H9 (cell line): ENCODE data around the gene LRP8. TPM values are rescaled to one million over a fixed set of nuclear protein-coding genes. Genes with fewer than 3 reads are reported as not detected.

ENCODE experiments used
- DNase-seq: peaks from one replicate; pipeline ENCODE4 v3.0.0-alpha.2; 2017
- H2AFZ ChIP-seq: one replicate; pipeline ENCODE4 v1.6.1; 2013; ENCODE audit warnings: mild to moderate bottlenecking, low read length, control low read depth, moderate library complexity
- H2AK5ac ChIP-seq: 2 replicates; pipeline ENCODE4 v1.6.1; 2013; ENCODE audit warnings: low read length, control low read depth, mixed read lengths; ENCODE audit not compliant: insufficient read length
- H2BK120ac ChIP-seq: one replicate; pipeline ENCODE4 v1.6.1; 2013; ENCODE audit warnings: low read depth, mild to moderate bottlenecking, low read length, control low read depth, inconsistent platforms; ENCODE audit not compliant: poor library complexity, severe bottlenecking
- H2BK12ac ChIP-seq: 2 replicates; pipeline ENCODE4 v1.6.1; 2013; ENCODE audit warnings: low read length, control low read depth, mixed read lengths, low read depth; ENCODE audit not compliant: insufficient read length
- H2BK15ac ChIP-seq: 2 replicates; pipeline ENCODE4 v1.6.1; 2013; ENCODE audit warnings: low read depth, low read length, control low read depth
- H2BK20ac ChIP-seq: one replicate; pipeline ENCODE4 v1.6.1; 2013; ENCODE audit warnings: low read depth, mild to moderate bottlenecking, low read length, control low read depth, inconsistent platforms; ENCODE audit not compliant: poor library complexity, severe bottlenecking
- H2BK5ac ChIP-seq: 2 replicates; pipeline ENCODE4 v1.6.1; 2013; ENCODE audit warnings: low read length, control low read depth, mixed read lengths; ENCODE audit not compliant: insufficient read length
- H3K14ac ChIP-seq: 2 replicates; pipeline ENCODE4 v1.6.1; 2013; ENCODE audit warnings: low read length, control low read depth; ENCODE audit not compliant: insufficient read depth
- H3K18ac ChIP-seq: 2 replicates; pipeline ENCODE4 v1.6.1; 2013; ENCODE audit warnings: low read depth, mild to moderate bottlenecking, mixed read lengths, low read length, control low read depth; ENCODE audit not compliant: insufficient read length
- H3K23ac ChIP-seq: 2 replicates; pipeline ENCODE4 v1.6.1; 2013; ENCODE audit warnings: low read length, control low read depth, mixed read lengths, low read depth; ENCODE audit not compliant: insufficient read length
- H3K23me2 ChIP-seq: 2 replicates; pipeline ENCODE4 v1.6.1; 2013; ENCODE audit warnings: low read depth, mild to moderate bottlenecking, mixed read lengths, low read length, control low read depth; ENCODE audit not compliant: insufficient read length, poor library complexity, severe bottlenecking
- H3K27ac ChIP-seq: 2 replicates; pipeline ENCODE4 v1.5.1; 2013; ENCODE audit warnings: low read length, control low read depth, mixed read lengths, low read depth; ENCODE audit not compliant: insufficient read length
- H3K27me3 ChIP-seq: 2 replicates; pipeline ENCODE4 v1.6.1; 2013; ENCODE audit warnings: low read length, control low read depth, inconsistent platforms; ENCODE audit not compliant: insufficient read depth
- H3K4ac ChIP-seq: 2 replicates; pipeline ENCODE4 v1.6.1; 2013; ENCODE audit warnings: low read depth, mild to moderate bottlenecking, control low read depth, inconsistent platforms, low read length, moderate library complexity
- H3K4me1 ChIP-seq: 2 replicates; pipeline ENCODE4 v1.6.1; 2013; ENCODE audit warnings: low read length, control low read depth, inconsistent platforms; ENCODE audit not compliant: insufficient read depth
- H3K4me2 ChIP-seq: 2 replicates; pipeline ENCODE4 v1.6.1; 2013; ENCODE audit warnings: low read length, control low read depth, mixed read lengths; ENCODE audit not compliant: insufficient read length, insufficient read depth
- H3K56ac ChIP-seq: 2 replicates; pipeline ENCODE4 v1.6.1; 2013; ENCODE audit warnings: low read depth, mild to moderate bottlenecking, mixed read lengths, low read length, control low read depth; ENCODE audit not compliant: insufficient read length
- H3K79me1 ChIP-seq: 2 replicates; pipeline ENCODE4 v1.6.1; 2013; ENCODE audit warnings: low read depth, mild to moderate bottlenecking, moderate library complexity, low read length, control low read depth, inconsistent platforms; ENCODE audit not compliant: insufficient read depth, poor library complexity, severe bottlenecking
- H3K79me2 ChIP-seq: 2 replicates; pipeline ENCODE4 v1.6.1; 2013; ENCODE audit warnings: low read length, control low read depth, inconsistent platforms; ENCODE audit not compliant: insufficient read depth
- H3K9ac ChIP-seq: 2 replicates; pipeline ENCODE4 v1.6.1; 2013; ENCODE audit warnings: low read length, control low read depth, mixed read lengths; ENCODE audit not compliant: insufficient read length; ENCODE audit errors: extremely low read depth
- H3K9me3 ChIP-seq: one replicate; pipeline ENCODE4 v1.6.1; 2013; ENCODE audit warnings: low read depth, low read length, inconsistent platforms; ENCODE audit not compliant: control insufficient read depth
- H3T11ph ChIP-seq: one replicate; pipeline ENCODE4 v1.6.1; 2013; ENCODE audit warnings: mild to moderate bottlenecking, low read length, control low read depth, inconsistent platforms
- H4K20me1 ChIP-seq: one replicate; pipeline ENCODE4 v1.6.1; 2013; ENCODE audit not compliant: control insufficient read depth, insufficient read length, insufficient read depth
- H4K5ac ChIP-seq: 2 replicates; pipeline ENCODE4 v1.6.1; 2013; ENCODE audit warnings: low read depth, mild to moderate bottlenecking, mixed read lengths, low read length, control low read depth; ENCODE audit not compliant: insufficient read length
- H4K8ac ChIP-seq: replicated peaks from 2 replicates; pipeline ENCODE4 v1.6.1; 2013; ENCODE audit warnings: low read length, control low read depth, mixed read lengths, low read depth; ENCODE audit not compliant: insufficient read length
- H4K91ac ChIP-seq: 2 replicates; pipeline ENCODE4 v1.6.1; 2013; ENCODE audit warnings: low read depth, mild to moderate bottlenecking, moderate library complexity, mixed read lengths, low read length, control low read depth; ENCODE audit not compliant: insufficient read length
- H3K27ac Mint-ChIP-seq, 3 experiments: 2 replicates in 2 of 3; 3 replicates in 1 of 3; pipeline ENCODE4 v1.8.0; 2020 to 2021; ENCODE audit warnings: mixed read lengths in 3 of 3, mild to moderate bottlenecking in 1 of 3, moderate library complexity in 1 of 3
- H3K27me3 Mint-ChIP-seq: 2 replicates; pipeline ENCODE4 v1.8.0; 2021; ENCODE audit warnings: low read depth, mild to moderate bottlenecking, moderate library complexity, mixed read lengths
- H3K36me3 Mint-ChIP-seq, 3 experiments: 2 replicates in 2 of 3; 3 replicates in 1 of 3; pipeline ENCODE4 v1.8.0; 2020 to 2021; ENCODE audit warnings: low read depth in 3 of 3, mixed read lengths in 3 of 3; ENCODE audit not compliant: insufficient read depth in 1 of 3
- H3K4me1 Mint-ChIP-seq, 2 experiments: 2 replicates each; pipeline ENCODE4 v1.8.0; 2020; ENCODE audit warnings: mixed read lengths in 2 of 2
- H3K4me3 Mint-ChIP-seq, 2 experiments: 2 replicates in 1 of 2; 3 replicates in 1 of 2; pipeline ENCODE4 v1.8.0; 2020 to 2021; ENCODE audit warnings: mild to moderate bottlenecking in 2 of 2, mixed read lengths in 2 of 2, moderate library complexity in 1 of 2
- H3K9me3 Mint-ChIP-seq, 2 experiments: 2 replicates in 1 of 2; 3 replicates in 1 of 2; pipeline ENCODE4 v1.8.0; 2020; ENCODE audit warnings: mild to moderate bottlenecking in 2 of 2, mixed read lengths in 2 of 2, moderate library complexity in 1 of 2
- WGBS: extraction: QIAGEN DNeasy Blood & Tissue Kit; methylation state at CpG from one replicate; pipeline ENCODE4 v1.1.7; 2013; ENCODE audit warnings: missing lambda C conversion rate, low lambda C conversion rate, mixed read lengths; ENCODE audit not compliant: insufficient read length; ENCODE audit errors: extremely low coverage; 5-methylcytosine and 5-hydroxymethylcytosine counted together
- total RNA-seq: library from RNA; stranded (reverse); gene quantifications from 2 replicates; pipeline ENCODE4 v1.2.1, GENCODE V29; 2021
- TF ChIP-seq, protein P1 (sequence below): fragments of 200-600 bp; sonication (generic); conservative IDR thresholded peaks from 3 replicates; pipeline ENCODE4 v1.8.0; 2021; ENCODE audit warnings: antibody characterized with exemption, mild to moderate bottlenecking

LRP8 gene
- total RNA-seq, 1 experiment from 2014 or later = 78.6 TPM

GRCh38 chr1:53324321-53324720 is 3.5 kb downstream of the LRP8 start:
- peak overlapping the region; percentile 25 to 34; a peak in 4 of 5 replicates for H3K4me3 Mint-ChIP-seq
- Histone ChIP-seq H3K27me3 (no peaks in the 10 kb centered on the region), H3K79me2 (peaks cover 18% of the 10 kb centered on the region; the same call in 1 of the 2 replicates), H3K4me2 (no peak overlapping the region), H3K56ac (no peak overlapping the region), H3K18ac (no peak overlapping the region), H4K8ac (no peak overlapping the region), H3K27ac (no peak overlapping the region), H2BK120ac (no peak overlapping the region), H3K14ac (no peak overlapping the region), H3K4ac (no peak overlapping the region), H2BK5ac (no peak overlapping the region), H3K9ac (no peak overlapping the region), H2BK12ac (no peak overlapping the region), H2AK5ac (no peak overlapping the region), H4K20me1 (no peaks in the 10 kb centered on the region), H3T11ph (no peak overlapping the region), H3K23me2 (peaks cover 19% of the 10 kb centered on the region), H3K79me1 (peaks cover 10% of the 10 kb centered on the region), H3K23ac (no peak overlapping the region), H3K9me3 (no peaks in the 10 kb centered on the region), H2AFZ (no peak overlapping the region), H3K4me1 (peaks cover 3% of the 10 kb centered on the region; the same call in 1 of the 2 replicates), H2BK15ac (no peak overlapping the region), H4K91ac (no peak overlapping the region), H2BK20ac (no peak overlapping the region), H4K5ac (no peak overlapping the region)
- no CpG with 5 or more reads among the region's 10 CpGs for WGBS
- H3K4me1 Mint-ChIP-seq = peaks cover 34 to 37% of the 10 kb centered on the region in 2 experiments
- H3K27ac Mint-ChIP-seq = peak overlapping the region; percentile 43 to 73 (median 58); a peak in 3 of 7 replicates
- no peak for DNase-seq
- TF ChIP-seq, protein P1, sequence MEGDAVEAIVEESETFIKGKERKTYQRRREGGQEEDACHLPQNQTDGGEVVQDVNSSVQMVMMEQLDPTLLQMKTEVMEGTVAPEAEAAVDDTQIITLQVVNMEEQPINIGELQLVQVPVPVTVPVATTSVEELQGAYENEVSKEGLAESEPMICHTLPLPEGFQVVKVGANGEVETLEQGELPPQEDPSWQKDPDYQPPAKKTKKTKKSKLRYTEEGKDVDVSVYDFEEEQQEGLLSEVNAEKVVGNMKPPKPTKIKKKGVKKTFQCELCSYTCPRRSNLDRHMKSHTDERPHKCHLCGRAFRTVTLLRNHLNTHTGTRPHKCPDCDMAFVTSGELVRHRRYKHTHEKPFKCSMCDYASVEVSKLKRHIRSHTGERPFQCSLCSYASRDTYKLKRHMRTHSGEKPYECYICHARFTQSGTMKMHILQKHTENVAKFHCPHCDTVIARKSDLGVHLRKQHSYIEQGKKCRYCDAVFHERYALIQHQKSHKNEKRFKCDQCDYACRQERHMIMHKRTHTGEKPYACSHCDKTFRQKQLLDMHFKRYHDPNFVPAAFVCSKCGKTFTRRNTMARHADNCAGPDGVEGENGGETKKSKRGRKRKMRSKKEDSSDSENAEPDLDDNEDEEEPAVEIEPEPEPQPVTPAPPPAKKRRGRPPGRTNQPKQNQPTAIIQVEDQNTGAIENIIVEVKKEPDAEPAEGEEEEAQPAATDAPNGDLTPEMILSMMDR = no peak
- peaks cover 35 to 66% (median 50%) of the 10 kb centered on the region in 3 experiments for H3K36me3 Mint-ChIP-seq
- H3K9me3 Mint-ChIP-seq = peaks cover 0 to 3% of the 10 kb centered on the region in 2 experiments; a peak in 1 of 5 replicates
- peaks cover 3% of the 10 kb centered on the region; the same call in 1 of the 2 replicates for H3K27me3 Mint-ChIP-seq
